CD14-positive monocyte (primary cell): ENCODE data around the gene OR13J1. TPM values are rescaled to one million over a fixed set of nuclear protein-coding genes. Genes with fewer than 3 reads are reported as not detected.

ENCODE experiments used
- DNase-seq, 3 donors: peaks; one replicate each; pipeline ENCODE4 v3.0.0-alpha.2; 2011 to 2022
- H2AFZ ChIP-seq: 2 replicates; pipeline ENCODE4 v1.6.0; 2012; ENCODE audit warnings: mild to moderate bottlenecking, low read depth, low read length, inconsistent platforms; ENCODE audit not compliant: insufficient read depth, poor library complexity, severe bottlenecking
- H3K27ac ChIP-seq, 2 donors: 1 replicate in 1 of 2; 2 replicates in 1 of 2; pipeline ENCODE4 v1.5.1; 2012 to 2013; ENCODE audit warnings: low read length in 2 of 2, control low read depth in 1 of 2, inconsistent platforms in 1 of 2, low read depth in 1 of 2, mild to moderate bottlenecking in 1 of 2
- H3K27me3 ChIP-seq, 2 donors: one replicate each; pipeline versions ENCODE4 v1.6.0 to v1.6.1; 2011 to 2013; ENCODE audit warnings: low read length in 2 of 2; ENCODE audit not compliant: control insufficient read depth in 2 of 2, insufficient read depth in 2 of 2
- H3K36me3 ChIP-seq, 2 donors: replicated peaks in 1 of 2; 1 replicate in 1 of 2; 2 replicates in 1 of 2; pipeline versions ENCODE4 v1.5.1 to v1.6.1; 2012 to 2013; ENCODE audit warnings: low read length in 2 of 2, control low read depth in 1 of 2, inconsistent platforms in 1 of 2, mild to moderate bottlenecking in 1 of 2; ENCODE audit not compliant: insufficient read depth in 2 of 2, control insufficient read depth in 1 of 2
- H3K4me1 ChIP-seq, 2 donors: 1 replicate in 1 of 2; 2 replicates in 1 of 2; pipeline versions ENCODE4 v1.5.1 to v1.6.1; 2012 to 2013; ENCODE audit warnings: low read length in 2 of 2, control low read depth in 1 of 2, inconsistent platforms in 1 of 2, mild to moderate bottlenecking in 1 of 2, moderate library complexity in 1 of 2; ENCODE audit not compliant: insufficient read depth in 2 of 2, control insufficient read depth in 1 of 2
- H3K4me2 ChIP-seq: replicated peaks from 2 replicates; pipeline ENCODE3; 2012; ENCODE audit warnings: low read length, moderate library complexity, mild to moderate bottlenecking; ENCODE audit not compliant: poor library complexity, severe bottlenecking; ENCODE audit errors: extremely low read depth
- H3K4me3 ChIP-seq, 3 experiments: fragments of 200-600 bp in 1 of 3; sonication (generic) in 1 of 3; replicated peaks in 1 of 3; 1 replicate in 2 of 3; 2 replicates in 1 of 3; pipeline ENCODE4 v1.5.1; 2011 to 2013; ENCODE audit warnings: low read length in 3 of 3, mild to moderate bottlenecking in 3 of 3, control low read depth in 2 of 3, low read depth in 2 of 3, inconsistent platforms in 1 of 3, moderate library complexity in 1 of 3
- H3K79me2 ChIP-seq: 2 replicates; pipeline ENCODE4 v1.6.0; 2012; ENCODE audit warnings: mild to moderate bottlenecking, control low read depth, inconsistent platforms, low read length, moderate library complexity; ENCODE audit not compliant: insufficient read depth
- H3K9ac ChIP-seq: 2 replicates; pipeline ENCODE4 v1.6.0; 2017; ENCODE audit warnings: low read length, mild to moderate bottlenecking; ENCODE audit not compliant: insufficient read depth, poor library complexity, severe bottlenecking
- H3K9me3 ChIP-seq, 2 donors: replicated peaks in 1 of 2; 1 replicate in 1 of 2; 2 replicates in 1 of 2; pipeline versions ENCODE4 v1.5.1 to v1.6.1; 2012 to 2013; ENCODE audit warnings: low read length in 2 of 2, control low read depth in 1 of 2; ENCODE audit not compliant: control insufficient read depth in 1 of 2, insufficient read depth in 1 of 2
- H4K20me1 ChIP-seq: 2 replicates; pipeline ENCODE4 v1.6.0; 2012; ENCODE audit warnings: mild to moderate bottlenecking, low read length, control low read depth, moderate library complexity; ENCODE audit not compliant: insufficient read depth
- H3K27ac Mint-ChIP-seq, 7 donors: one replicate each; pipeline ENCODE4 v1.8.0; 2020; ENCODE audit warnings: mild to moderate bottlenecking in 7 of 7, mixed read lengths in 7 of 7, moderate library complexity in 6 of 7, inconsistent platforms in 2 of 7
- H3K27me3 Mint-ChIP-seq, 3 donors: one replicate each; pipeline ENCODE4 v1.8.0; 2021 to 2022; ENCODE audit warnings: low read depth in 3 of 3, mild to moderate bottlenecking in 3 of 3, mixed read lengths in 3 of 3, moderate library complexity in 3 of 3, inconsistent platforms in 1 of 3
- H3K36me3 Mint-ChIP-seq, 2 donors: one replicate each; pipeline ENCODE4 v1.8.0; 2020; ENCODE audit warnings: mixed read lengths in 2 of 2, inconsistent platforms in 1 of 2, mild to moderate bottlenecking in 1 of 2
- H3K4me1 Mint-ChIP-seq: one replicate; pipeline ENCODE4 v1.8.0; 2020; ENCODE audit warnings: mild to moderate bottlenecking, mixed read lengths
- H3K4me3 Mint-ChIP-seq, 2 donors: one replicate each; pipeline ENCODE4 v1.8.0; 2020; ENCODE audit warnings: mild to moderate bottlenecking in 2 of 2, mixed read lengths in 2 of 2, moderate library complexity in 1 of 2
- H3K9me3 Mint-ChIP-seq, 7 donors: one replicate each; pipeline ENCODE4 v1.8.0; 2020 to 2022; ENCODE audit warnings: mixed read lengths in 7 of 7, mild to moderate bottlenecking in 6 of 7, moderate library complexity in 6 of 7, inconsistent platforms in 2 of 7
- WGBS: methylation state at CpG from one replicate; pipeline ENCODE4 v1.1.5; 2013; ENCODE audit warnings: missing lambda C conversion rate; ENCODE audit not compliant: insufficient coverage; 5-methylcytosine and 5-hydroxymethylcytosine counted together
- intact Hi-C, 2 donors: fragments of 100-400 bp; cut with micrococcal nuclease; formaldehyde crosslinking; loops; one replicate each; pipeline versions ENCODE4 v1.15.0 to v1.15.1; 2023
- polyA plus RNA-seq, 3 donors: library from polyadenylated mRNA; depleted of rRNA in 1 of 3; unstranded in 2 of 3; stranded (reverse) in 1 of 3; fragments of 300-500 nt in 2 of 3; fragments of >200 nt in 1 of 3; fragmentation: Illumina TruSeq in 2 of 3; gene quantifications; 1 replicate in 2 of 3; 2 replicates in 1 of 3; pipeline ENCODE4 v1.2.3, GENCODE V29; 2012 to 2021
- TF ChIP-seq, protein P1 (sequence below): fragments of 200-600 bp; IDR thresholded peaks from one replicate; pipeline ENCODE4 v1.8.0; 2022; ENCODE audit warnings: antibody characterized with exemption, mild to moderate bottlenecking

OR13J1 gene
- polyA plus RNA-seq, 3 donors: not detected

GRCh38 chr9:35835766-35836165 lies 34.4 kb downstream of the OR13J1 start:
- H3K4me1 ChIP-seq: peaks cover 68 to 70% of the 10 kb centered on the region in 2 donors
- H3K27ac Mint-ChIP-seq: peak overlapping the region in 2 of 7 donors; percentile 12 to 17
- WGBS: 47% methylated on average over 2 of the region's 2 CpGs

GRCh38 chr9:35835216-35835632 lies 35.0 kb downstream of the OR13J1 start:
- Mint-ChIP-seq H3K4me1 (peaks cover 83% of the 10 kb centered on the region), H3K27ac (peak overlapping the region in 1 of 7 donors; percentile 71)
- WGBS: 100% methylated on average over 3 of the region's 3 CpGs

More at GRCh38 chr9:35835766-35836165, 34.4 kb downstream of the OR13J1 start:
- no peak overlapping the region for H3K27ac ChIP-seq
- no peaks in the 10 kb centered on the region for H3K36me3 ChIP-seq
- H4K20me1 ChIP-seq: no peaks in the 10 kb centered on the region
- intact Hi-C loops: no loop called here
- H3K36me3 Mint-ChIP-seq: peaks cover 36% of the 10 kb centered on the region in 2 donors
- H3K4me1 Mint-ChIP-seq: peaks cover 83% of the 10 kb centered on the region
- H3K4me2 ChIP-seq: no peak overlapping the region
- peaks cover 5 to 10% (median 8%) of the 10 kb centered on the region in 7 donors for H3K9me3 Mint-ChIP-seq
- H3K9ac ChIP-seq: no peak overlapping the region
- no peak overlapping the region for H3K4me3 ChIP-seq
- TF ChIP-seq, protein P1, sequence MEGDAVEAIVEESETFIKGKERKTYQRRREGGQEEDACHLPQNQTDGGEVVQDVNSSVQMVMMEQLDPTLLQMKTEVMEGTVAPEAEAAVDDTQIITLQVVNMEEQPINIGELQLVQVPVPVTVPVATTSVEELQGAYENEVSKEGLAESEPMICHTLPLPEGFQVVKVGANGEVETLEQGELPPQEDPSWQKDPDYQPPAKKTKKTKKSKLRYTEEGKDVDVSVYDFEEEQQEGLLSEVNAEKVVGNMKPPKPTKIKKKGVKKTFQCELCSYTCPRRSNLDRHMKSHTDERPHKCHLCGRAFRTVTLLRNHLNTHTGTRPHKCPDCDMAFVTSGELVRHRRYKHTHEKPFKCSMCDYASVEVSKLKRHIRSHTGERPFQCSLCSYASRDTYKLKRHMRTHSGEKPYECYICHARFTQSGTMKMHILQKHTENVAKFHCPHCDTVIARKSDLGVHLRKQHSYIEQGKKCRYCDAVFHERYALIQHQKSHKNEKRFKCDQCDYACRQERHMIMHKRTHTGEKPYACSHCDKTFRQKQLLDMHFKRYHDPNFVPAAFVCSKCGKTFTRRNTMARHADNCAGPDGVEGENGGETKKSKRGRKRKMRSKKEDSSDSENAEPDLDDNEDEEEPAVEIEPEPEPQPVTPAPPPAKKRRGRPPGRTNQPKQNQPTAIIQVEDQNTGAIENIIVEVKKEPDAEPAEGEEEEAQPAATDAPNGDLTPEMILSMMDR: no peak
- peak overlapping the region in 1 of 2 donors; percentile 63 for H3K4me3 Mint-ChIP-seq
- peaks cover 18 to 26% (median 25%) of the 10 kb centered on the region in 3 donors for H3K27me3 Mint-ChIP-seq
- no peak for DNase-seq
- no peaks in the 10 kb centered on the region for H3K9me3 ChIP-seq
- H3K27me3 ChIP-seq: no peaks in the 10 kb centered on the region
- no peak overlapping the region for H2AFZ ChIP-seq
- H3K79me2 ChIP-seq: no peaks in the 10 kb centered on the region

More at GRCh38 chr9:35835216-35835632, 35.0 kb downstream of the OR13J1 start:
- Histone ChIP-seq H2AFZ (no peak overlapping the region), H3K27ac (no peak overlapping the region), H3K4me3 (no peak overlapping the region), H3K9ac (no peak overlapping the region), H3K36me3 (no peaks in the 10 kb centered on the region), H3K79me2 (no peaks in the 10 kb centered on the region), H4K20me1 (no peaks in the 10 kb centered on the region), H3K27me3 (no peaks in the 10 kb centered on the region), H3K4me2 (no peak overlapping the region), H3K9me3 (no peaks in the 10 kb centered on the region), H3K4me1 (peaks cover 67 to 70% of the 10 kb centered on the region in 2 donors)
- intact Hi-C loops: no loop called here
- Mint-ChIP-seq H3K4me3 (no peak overlapping the region), H3K27me3 (peaks cover 18 to 30% (median 20%) of the 10 kb centered on the region in 3 donors), H3K9me3 (peaks cover 4 to 8% (median 5%) of the 10 kb centered on the region in 7 donors), H3K36me3 (peaks cover 30 to 33% of the 10 kb centered on the region in 2 donors)
- TF ChIP-seq, protein P1: no peak
- no peak for DNase-seq
